Stimulated activated memory B cell treated with anti-CD40 and anti-IgM and Interleukin-4, amounts not matched to agents 10 μg/mL and 1 μg/mL and 100 μg/mL, for 72 hours (primary cell): ENCODE data around the gene GNAI2.

Experiments
- ATAC-seq: fragments of 150-1000 bp; cut with Tn5 transposase; 2 replicates; pipeline ENCODE4 v1.10.0; 2021
- H3K27ac Mint-ChIP-seq: one replicate; pipeline ENCODE4 v1.8.0; 2022; ENCODE audit warnings: mild to moderate bottlenecking, mixed read lengths
- H3K27me3 Mint-ChIP-seq: one replicate; pipeline ENCODE4 v1.8.0; 2022; ENCODE audit warnings: mixed read lengths
- H3K36me3 Mint-ChIP-seq: one replicate; pipeline ENCODE4 v1.8.0; 2022; ENCODE audit warnings: mixed read lengths
- H3K4me1 Mint-ChIP-seq: one replicate; pipeline ENCODE4 v1.8.0; 2022; ENCODE audit warnings: mixed read lengths
- H3K4me3 Mint-ChIP-seq: one replicate; pipeline ENCODE4 v1.8.0; 2022; ENCODE audit warnings: mild to moderate bottlenecking, moderate library complexity, mixed read lengths
- H3K9me3 Mint-ChIP-seq: one replicate; pipeline ENCODE4 v1.8.0; 2022; ENCODE audit warnings: mixed read lengths

The GNAI2 gene

DNA sequence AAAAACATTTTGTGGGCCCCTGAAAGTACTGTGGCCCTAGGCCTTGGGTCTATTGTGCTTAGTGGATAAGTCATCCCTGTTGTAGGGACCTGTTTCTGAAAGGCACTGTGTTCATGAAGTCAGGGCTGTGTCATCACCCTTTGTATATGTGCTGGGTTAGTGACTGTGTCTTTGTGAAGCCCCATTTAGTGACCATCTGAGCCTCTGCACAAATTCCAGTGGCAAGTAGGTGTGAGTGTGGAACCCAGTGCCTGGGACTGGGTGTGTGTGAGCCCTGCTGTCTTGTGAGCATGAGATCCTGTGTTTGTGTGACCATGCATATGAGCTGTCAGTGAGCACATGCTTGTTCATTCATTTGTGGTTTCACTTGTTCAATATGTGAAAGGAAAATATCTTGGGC is 68.6 kb downstream of the GNAI2 start:
- Mint-ChIP-seq H3K4me1 (peaks cover 16% of the 10 kb centered on the region), H3K9me3 (no peaks in the 10 kb centered on the region), H3K27me3 (no peaks in the 10 kb centered on the region), H3K27ac (no peak overlapping the region), H3K36me3 (no peaks in the 10 kb centered on the region), H3K4me3 (no peak overlapping the region)
- ATAC-seq: no peak
